ENCODE data around the gene CTNND2.

The CTNND2 gene

GRCh38 chr5:10964806-10965205 lies 939.4 kb downstream of the CTNND2 start:
- no peak for DNase-seq (ENCODE audit: low read depth in 3 of 3, low spot score in 1 of 3)

- DNase-seq (ENCODE audit: low read depth in 3 of 3, low spot score in 1 of 3) = no peak
Observed at GRCh38 chr5:10958728-10959127, 945.5 kb downstream of the CTNND2 start.

- no peak for DNase-seq (ENCODE audit: low read depth in 3 of 3, low spot score in 1 of 3)
Observed at GRCh38 chr5:10949856-10950630, 954.2 kb downstream of the CTNND2 start.

- no peak for DNase-seq (ENCODE audit: low read depth in 3 of 3, low spot score in 1 of 3)
Observed at GRCh38 chr5:10946050-10946449, 958.2 kb downstream of the CTNND2 start.

GRCh38 chr5:10941900-10942299 lies 962.3 kb downstream of the CTNND2 start:
- no peak for DNase-seq (ENCODE audit: low read depth in 3 of 3, low spot score in 1 of 3)

GRCh38 chr5:10936081-10936855 lies 968.0 kb downstream of the CTNND2 start:
- DNase-seq (ENCODE audit: low read depth in 3 of 3, low spot score in 1 of 3) = no peak

- DNase-seq (ENCODE audit: low read depth in 3 of 3, low spot score in 1 of 3) = no peak
Observed at GRCh38 chr5:10935536-10935935, 968.7 kb downstream of the CTNND2 start.

GRCh38 chr5:10934783-10935355 lies 969.4 kb downstream of the CTNND2 start:
- DNase-seq (ENCODE audit: low read depth in 3 of 3, low spot score in 1 of 3) = no peak

- no peak for DNase-seq (ENCODE audit: low read depth in 3 of 3, low spot score in 1 of 3)
Observed at GRCh38 chr5:10933121-10933520, 971.1 kb downstream of the CTNND2 start.

- no peak for DNase-seq (ENCODE audit: low read depth in 3 of 3, low spot score in 1 of 3)
Observed at GRCh38 chr5:10932426-10932825, 971.8 kb downstream of the CTNND2 start.

GRCh38 chr5:10927608-10928007 lies 976.6 kb downstream of the CTNND2 start:
- DNase-seq (ENCODE audit: low read depth in 3 of 3, low spot score in 1 of 3) = no peak

GRCh38 chr5:10923310-10923709 lies 980.9 kb downstream of the CTNND2 start:
- no peak for DNase-seq (ENCODE audit: low read depth in 3 of 3, low spot score in 1 of 3)
